Measurements from ENCODE around the gene MRPS22. TPM values are rescaled to one million over a fixed set of nuclear protein-coding genes. Genes with fewer than 3 reads are reported as not detected.

MRPS22 gene
- total and polyA plus RNA-seq, 3 donors from 2014 or later: 61.1 to 95.8 (median 63.4) TPM

- DNase-seq: no peak
- H3K36me3 ChIP-seq (ENCODE audit: low read depth, missing control alignments): no peaks in the 10 kb centered on the region
Measured at GRCh38 chr3:139358841-139359562, 15.2 kb downstream of the MRPS22 start.

GRCh38 chr3:139361276-139361675 lies 17.5 kb downstream of the MRPS22 start:
- WGBS, 2 donors: 87 to 88% methylated on average over 2 of the region's 2 CpGs
- no peaks in the 10 kb centered on the region for H3K9me3 ChIP-seq
- H3K27me3 ChIP-seq: no peaks in the 10 kb centered on the region
- no peaks in the 10 kb centered on the region for H3K36me3 ChIP-seq (ENCODE audit: low read depth, missing control alignments)
- no peaks in the 10 kb centered on the region for H3K4me1 ChIP-seq
- no peak overlapping the region for H3K4me3 ChIP-seq
- intact Hi-C loops (cut with DNase I; ENCODE audit: low total_unique reads): no loop called here
- TF ChIP-seq CTCF (IDR thresholded peaks at IDR 0.05) (no peak), POLR2A (IDR thresholded peaks at IDR 0.05) (no peak)
- H3K27ac ChIP-seq: no peak overlapping the region
- DNase-seq: no peak

More at GRCh38 chr3:139358841-139359562, 15.2 kb downstream of the MRPS22 start:
- no peaks in the 10 kb centered on the region for H3K27me3 ChIP-seq
- intact Hi-C loops (cut with DNase I; ENCODE audit: low total_unique reads): no loop called here
- no peak for TF ChIP-seq POLR2A (IDR thresholded peaks at IDR 0.05)
- no peak for TF ChIP-seq CTCF (IDR thresholded peaks at IDR 0.05)
- 72 to 74% methylated on average over 3 of the region's 3 CpGs for WGBS, 2 donors
- no peaks in the 10 kb centered on the region for H3K4me1 ChIP-seq
- H3K27ac ChIP-seq: no peak overlapping the region
- H3K4me3 ChIP-seq: no peak overlapping the region
- no peaks in the 10 kb centered on the region for H3K9me3 ChIP-seq

- TF ChIP-seq POLR2A (IDR thresholded peaks at IDR 0.05): no peak
- no peak for TF ChIP-seq CTCF (IDR thresholded peaks at IDR 0.05)
- Histone ChIP-seq H3K27ac (no peak overlapping the region), H3K4me1 (no peaks in the 10 kb centered on the region), H3K36me3 (ENCODE audit: low read depth, missing control alignments) (no peaks in the 10 kb centered on the region), H3K4me3 (no peak overlapping the region), H3K9me3 (no peaks in the 10 kb centered on the region), H3K27me3 (no peaks in the 10 kb centered on the region)
- WGBS, 2 donors: 88 to 96% methylated on average over 1 of the region's 1 CpG
- intact Hi-C loops (cut with DNase I; ENCODE audit: low total_unique reads): no loop called here
- DNase-seq: no peak
Measured at GRCh38 chr3:139364549-139364948, 20.7 kb downstream of the MRPS22 start.

GRCh38 chr3:139374099-139374498 lies 30.3 kb downstream of the MRPS22 start:
- no peaks in the 10 kb centered on the region for H3K36me3 ChIP-seq (ENCODE audit: low read depth, missing control alignments)
- no peaks in the 10 kb centered on the region for H3K27me3 ChIP-seq
- WGBS, 2 donors: 84 to 89% methylated on average over 2 of the region's 2 CpGs
- H3K4me1 ChIP-seq: no peaks in the 10 kb centered on the region
- TF ChIP-seq POLR2A (IDR thresholded peaks at IDR 0.05): no peak
- TF ChIP-seq CTCF (IDR thresholded peaks at IDR 0.05): no peak
- no peaks in the 10 kb centered on the region for H3K9me3 ChIP-seq
- H3K27ac ChIP-seq: no peak overlapping the region
- H3K4me3 ChIP-seq: no peak overlapping the region
- intact Hi-C loops (cut with DNase I; ENCODE audit: low total_unique reads): no loop called here
- no peak for DNase-seq

- no peaks in the 10 kb centered on the region for H3K36me3 ChIP-seq (ENCODE audit: low read depth, missing control alignments)
- no peak for TF ChIP-seq CTCF (IDR thresholded peaks at IDR 0.05)
- TF ChIP-seq POLR2A (IDR thresholded peaks at IDR 0.05): no peak
- H3K27me3 ChIP-seq: no peaks in the 10 kb centered on the region
- H3K4me1 ChIP-seq: no peaks in the 10 kb centered on the region
- intact Hi-C loops (cut with DNase I; ENCODE audit: low total_unique reads): no loop called here
- DNase-seq: no peak
- 94 to 97% methylated on average over 3 of the region's 3 CpGs for WGBS, 2 donors
- H3K27ac ChIP-seq: no peak overlapping the region
- H3K9me3 ChIP-seq: no peaks in the 10 kb centered on the region
- no peak overlapping the region for H3K4me3 ChIP-seq
Measured at GRCh38 chr3:139377378-139377777, 33.6 kb downstream of the MRPS22 start.

Data from testis (tissue), 3 donors.